ENCODE data around the gene VSTM4.

GRCh38 chr10:49033939-49034338 lies 81.4 kb downstream of the VSTM4 start:
- TF ChIP-seq POLR2A (IDR thresholded peaks at IDR 0.05), result no peak
- TF ChIP-seq CTCF (IDR thresholded peaks at IDR 0.05), result no peak
- no peak for TF ChIP-seq POLR2AphosphoS5 (IDR thresholded peaks at IDR 0.05)

Measured in suprapubic skin (tissue), 4 donors.